PC-3 (cell line): ENCODE measurements around the gene YPEL3. TPM values are rescaled to one million over a fixed set of nuclear protein-coding genes. Genes with fewer than 3 reads are reported as not detected.

Experiments used
- ATAC-seq: fragments of 200-7000 bp; cut with Tn5 transposase; 2 replicates; pipeline ENCODE4 v1.9.1; 2020; ENCODE audit warnings: mild to moderate bottlenecking, moderate library complexity
- BruUV-seq: library from RNA; stranded (reverse); fragments of 400-500 nt; replicated peaks from 2 replicates; lab custom pipeline; 2021; lab: Mats Ljungman, UMichigan
- CTCF ChIA-PET: fragments of 300-600 bp; sonication (Branson Sonifier 250); formaldehyde crosslinking; loops from one replicate; lab custom pipeline; 2022; ENCODE audit warnings: antibody characterized with exemption; lab: Charles Lee
- POLR2A ChIA-PET: fragments of 300-600 bp; sonication (Branson Sonifier 250); formaldehyde crosslinking; loops from one replicate; lab custom pipeline; 2022; ENCODE audit warnings: antibody characterized with exemption; ENCODE audit not compliant: unreplicated experiment; lab: Charles Lee
- DNase-seq: peaks from one replicate; pipeline ENCODE4 v3.0.0-alpha.2; 2015
- H2AFZ ChIP-seq: fragments of 300-600 bp; sonication (generic); 2 replicates; pipeline ENCODE4 v1.6.0; 2016; ENCODE audit warnings: antibody characterized with exemption, low read length
- H3F3A ChIP-seq: fragments of 300-600 bp; sonication (generic); one replicate; pipeline ENCODE4 v1.6.0; 2017; ENCODE audit warnings: antibody characterized with exemption, low read length, control low read depth, mild to moderate bottlenecking; ENCODE audit not compliant: unreplicated experiment
- H3K27ac ChIP-seq: fragments of 300-600 bp; sonication (generic); 2 replicates; pipeline ENCODE4 v1.5.1; 2016; ENCODE audit warnings: mild to moderate bottlenecking, low read length
- H3K27me3 ChIP-seq: fragments of 300-600 bp; sonication (generic); 2 replicates; pipeline ENCODE4 v1.6.1; 2016; ENCODE audit warnings: low read length, mixed read lengths
- H3K36me3 ChIP-seq: fragments of 300-600 bp; sonication (generic); 2 replicates; pipeline ENCODE4 v1.6.1; 2016; ENCODE audit warnings: low read depth, mixed run types, low read length, mixed read lengths
- H3K4me1 ChIP-seq: fragments of 300-600 bp; sonication (generic); 2 replicates; pipeline ENCODE4 v1.5.1; 2016; ENCODE audit warnings: low read length; ENCODE audit not compliant: insufficient read depth
- H3K4me2 ChIP-seq: fragments of 300-600 bp; sonication (generic); 2 replicates; pipeline ENCODE4 v1.6.0; 2016; ENCODE audit warnings: low read length
- H3K4me3 ChIP-seq: fragments of 300-600 bp; sonication (generic); 2 replicates; pipeline ENCODE4 v1.5.1; 2016; ENCODE audit warnings: mild to moderate bottlenecking, low read length, mixed read lengths
- H3K79me2 ChIP-seq: fragments of 300-600 bp; sonication (generic); 2 replicates; pipeline ENCODE4 v1.6.1; 2017; ENCODE audit warnings: low read length, mixed read lengths
- H3K9ac ChIP-seq: fragments of 300-600 bp; sonication (generic); 2 replicates; pipeline ENCODE4 v1.6.0; 2016; ENCODE audit warnings: mild to moderate bottlenecking, low read length
- H3K9me2 ChIP-seq: fragments of 300-600 bp; sonication (generic); replicated peaks from 2 replicates; pipeline ENCODE4 v1.6.1; 2016; ENCODE audit warnings: mixed run types, low read length, mixed read lengths
- H3K9me3 ChIP-seq: fragments of 300-600 bp; sonication (generic); 2 replicates; pipeline ENCODE4 v1.6.1; 2016; ENCODE audit warnings: low read length, mixed read lengths
- H4K20me1 ChIP-seq: fragments of 300-600 bp; sonication (generic); 2 replicates; pipeline ENCODE4 v1.6.1; 2016; ENCODE audit warnings: low read length, mixed read lengths
- CTCF ChIP-seq: fragments of 300-600 bp; sonication (generic); conservative IDR thresholded peaks from 2 replicates; pipeline ENCODE4 v1.5.1; 2017; ENCODE audit warnings: antibody characterized with exemption, low read depth, mild to moderate bottlenecking, low read length
- EZH2 ChIP-seq: fragments of 300-600 bp; sonication (generic); IDR thresholded peaks from one replicate; pipeline ENCODE4 v1.6.1; 2017; ENCODE audit warnings: antibody characterized with exemption, mild to moderate bottlenecking, low read length; ENCODE audit not compliant: unreplicated experiment
- EZH2phosphoT487 ChIP-seq: fragments of 300-600 bp; sonication (generic); IDR thresholded peaks from 2 replicates; pipeline ENCODE4 v1.6.1; 2018; ENCODE audit warnings: mild to moderate bottlenecking, antibody characterized with exemption, low read length, borderline replicate concordance
- intact Hi-C: fragments of 100-400 bp; cut with micrococcal nuclease; formaldehyde crosslinking; loops from 2 replicates; pipeline ENCODE4 v1.9.0; 2023
- total RNA-seq: library from RNA; depleted of rRNA; stranded (reverse); fragments of >200 nt; gene quantifications from 2 replicates; pipeline ENCODE4 v1.2.3, GENCODE V29; 2014

Gene YPEL3
- total RNA-seq, 1 experiment from 2014 or later = 7.7 TPM

- H3K27me3 ChIP-seq = no peaks in the 10 kb centered on the region
- intact Hi-C loops = no loop called here
- H3K4me1 ChIP-seq = peaks cover 15% of the 10 kb centered on the region
- no peaks in the 10 kb centered on the region for H3K79me2 ChIP-seq
- no peaks in the 10 kb centered on the region for H3K9me2 ChIP-seq
- H3K27ac ChIP-seq = no peak overlapping the region
- CTCF ChIA-PET = interaction anchor here (0.6 to 0.7 kb wide), 2 partner anchors 37 to 40 kb away, joined by 3 read pairs; no protein-coding TSS in a partner anchor
- H3K9ac ChIP-seq = no peak overlapping the region
- TF ChIP-seq CTCF = peak; percentile 64
- TF ChIP-seq EZH2phosphoT487 = no peak
- no peaks in the 10 kb centered on the region for H3F3A ChIP-seq
- H3K9me3 ChIP-seq = no peaks in the 10 kb centered on the region
- ATAC-seq = peak; percentile 19; the same call in 1 of the 2 replicates
- peak overlapping the region; percentile 71 for H3K4me2 ChIP-seq
- peak; percentile 58 for DNase-seq
- no TSS peak for BruUV-seq
- peak overlapping the region; percentile 15; the same call in 1 of the 2 replicates for H3K4me3 ChIP-seq
- no peaks in the 10 kb centered on the region for H4K20me1 ChIP-seq
- no peaks in the 10 kb centered on the region for H3K36me3 ChIP-seq
- POLR2A ChIA-PET = interaction anchor here (0.6 kb wide), 1 partner anchor 16 kb away, joined by 4 read pairs; no protein-coding TSS in a partner anchor
- no peak overlapping the region for H2AFZ ChIP-seq
These were observed 41.0 kb downstream of the YPEL3 start for GRCh38 chr16:30054959-30055553.

GRCh38 chr16:30054451-30054850, 41.6 kb downstream of the YPEL3 start:
- H4K20me1 ChIP-seq = no peaks in the 10 kb centered on the region
- no peak overlapping the region for H3K9ac ChIP-seq
- no peaks in the 10 kb centered on the region for H3K79me2 ChIP-seq
- H3K4me2 ChIP-seq = peak overlapping the region; percentile 71; the same call in 1 of the 2 replicates
- TF ChIP-seq EZH2phosphoT487 (no peak), CTCF (no peak), EZH2 (no peak)
- no peaks in the 10 kb centered on the region for H3F3A ChIP-seq
- DNase-seq = no peak
- no peaks in the 10 kb centered on the region for H3K9me2 ChIP-seq
- ChIA-PET POLR2A (no interaction called here), CTCF (no interaction called here)
- no peaks in the 10 kb centered on the region for H3K27me3 ChIP-seq
- BruUV-seq = no TSS peak
- intact Hi-C loops = no loop called here
- H3K4me3 ChIP-seq = no peak overlapping the region
- no peaks in the 10 kb centered on the region for H3K9me3 ChIP-seq
- no peak overlapping the region for H3K27ac ChIP-seq
- no peak for ATAC-seq
- no peaks in the 10 kb centered on the region for H3K36me3 ChIP-seq
- peaks cover 15% of the 10 kb centered on the region for H3K4me1 ChIP-seq
- no peak overlapping the region for H2AFZ ChIP-seq

GRCh38 chr16:30053376-30054015, 42.5 kb downstream of the YPEL3 start:
- H3K4me3 ChIP-seq = peak overlapping the region; percentile 83
- ChIA-PET CTCF (no interaction called here), POLR2A (interaction anchor here (0.5 kb wide), 1 partner anchor 8 kb away, joined by 5 read pairs; no protein-coding TSS in a partner anchor)
- no peaks in the 10 kb centered on the region for H3K9me3 ChIP-seq
- H4K20me1 ChIP-seq = no peaks in the 10 kb centered on the region
- DNase-seq = peak; percentile 57
- H3F3A ChIP-seq = no peaks in the 10 kb centered on the region
- H3K36me3 ChIP-seq = no peaks in the 10 kb centered on the region
- H3K9me2 ChIP-seq = no peaks in the 10 kb centered on the region
- H3K27ac ChIP-seq = peak overlapping the region; percentile 53
- intact Hi-C loops = no loop called here
- TF ChIP-seq EZH2phosphoT487 = no peak
- TF ChIP-seq EZH2 = no peak
- no peak for TF ChIP-seq CTCF
- peak overlapping the region; percentile 93 for H3K4me2 ChIP-seq
- peak overlapping the region; percentile 71 for H3K9ac ChIP-seq
- peak overlapping the region; percentile 82 for H2AFZ ChIP-seq
- ATAC-seq = peak; percentile 64
- H3K4me1 ChIP-seq = peaks cover 15% of the 10 kb centered on the region
- H3K27me3 ChIP-seq = no peaks in the 10 kb centered on the region
- no peaks in the 10 kb centered on the region for H3K79me2 ChIP-seq
- BruUV-seq = TSS peak; percentile 81
